ENCODE results near the gene GRHL1. TPM values are rescaled to one million over a fixed set of nuclear protein-coding genes. Genes with fewer than 3 reads are reported as not detected.

The GRHL1 gene
- total and polyA plus RNA-seq, 2 of the 8 experiments (the other 6 are each of a cell fraction or from before 2014, with no cell fraction given), result 1.3 to 3.6 TPM

DNA sequence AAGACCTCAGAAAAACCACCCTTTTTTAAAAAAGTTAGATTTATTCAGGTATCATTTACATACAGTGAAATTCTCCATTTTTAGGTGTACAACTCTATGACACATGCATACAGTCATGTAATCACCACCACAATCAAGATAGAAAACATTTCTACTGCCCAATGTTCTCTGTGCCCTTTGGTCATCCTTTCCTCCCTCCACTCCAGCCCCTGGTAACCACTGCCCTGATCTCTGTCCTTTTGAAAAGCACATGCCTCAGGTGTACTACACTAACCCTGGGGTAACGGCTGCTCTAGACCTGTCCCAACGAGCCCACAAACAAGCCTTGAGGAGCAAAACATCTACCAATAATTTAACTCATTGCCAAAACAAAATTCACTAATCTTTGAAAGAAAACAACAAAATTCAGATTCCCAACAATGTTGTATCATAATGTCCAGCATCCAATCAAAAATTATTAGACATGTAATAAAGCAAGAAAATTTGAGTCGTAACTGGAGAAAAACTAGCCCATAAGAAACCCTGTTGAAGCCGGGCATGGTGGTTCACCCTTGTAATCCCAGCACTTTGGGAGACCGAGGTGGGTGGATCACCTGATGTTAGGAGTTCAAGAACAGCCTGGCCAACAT lies 65.9 kb downstream of the GRHL1 start (continued):
- TF ChIP-seq, protein P1, sequence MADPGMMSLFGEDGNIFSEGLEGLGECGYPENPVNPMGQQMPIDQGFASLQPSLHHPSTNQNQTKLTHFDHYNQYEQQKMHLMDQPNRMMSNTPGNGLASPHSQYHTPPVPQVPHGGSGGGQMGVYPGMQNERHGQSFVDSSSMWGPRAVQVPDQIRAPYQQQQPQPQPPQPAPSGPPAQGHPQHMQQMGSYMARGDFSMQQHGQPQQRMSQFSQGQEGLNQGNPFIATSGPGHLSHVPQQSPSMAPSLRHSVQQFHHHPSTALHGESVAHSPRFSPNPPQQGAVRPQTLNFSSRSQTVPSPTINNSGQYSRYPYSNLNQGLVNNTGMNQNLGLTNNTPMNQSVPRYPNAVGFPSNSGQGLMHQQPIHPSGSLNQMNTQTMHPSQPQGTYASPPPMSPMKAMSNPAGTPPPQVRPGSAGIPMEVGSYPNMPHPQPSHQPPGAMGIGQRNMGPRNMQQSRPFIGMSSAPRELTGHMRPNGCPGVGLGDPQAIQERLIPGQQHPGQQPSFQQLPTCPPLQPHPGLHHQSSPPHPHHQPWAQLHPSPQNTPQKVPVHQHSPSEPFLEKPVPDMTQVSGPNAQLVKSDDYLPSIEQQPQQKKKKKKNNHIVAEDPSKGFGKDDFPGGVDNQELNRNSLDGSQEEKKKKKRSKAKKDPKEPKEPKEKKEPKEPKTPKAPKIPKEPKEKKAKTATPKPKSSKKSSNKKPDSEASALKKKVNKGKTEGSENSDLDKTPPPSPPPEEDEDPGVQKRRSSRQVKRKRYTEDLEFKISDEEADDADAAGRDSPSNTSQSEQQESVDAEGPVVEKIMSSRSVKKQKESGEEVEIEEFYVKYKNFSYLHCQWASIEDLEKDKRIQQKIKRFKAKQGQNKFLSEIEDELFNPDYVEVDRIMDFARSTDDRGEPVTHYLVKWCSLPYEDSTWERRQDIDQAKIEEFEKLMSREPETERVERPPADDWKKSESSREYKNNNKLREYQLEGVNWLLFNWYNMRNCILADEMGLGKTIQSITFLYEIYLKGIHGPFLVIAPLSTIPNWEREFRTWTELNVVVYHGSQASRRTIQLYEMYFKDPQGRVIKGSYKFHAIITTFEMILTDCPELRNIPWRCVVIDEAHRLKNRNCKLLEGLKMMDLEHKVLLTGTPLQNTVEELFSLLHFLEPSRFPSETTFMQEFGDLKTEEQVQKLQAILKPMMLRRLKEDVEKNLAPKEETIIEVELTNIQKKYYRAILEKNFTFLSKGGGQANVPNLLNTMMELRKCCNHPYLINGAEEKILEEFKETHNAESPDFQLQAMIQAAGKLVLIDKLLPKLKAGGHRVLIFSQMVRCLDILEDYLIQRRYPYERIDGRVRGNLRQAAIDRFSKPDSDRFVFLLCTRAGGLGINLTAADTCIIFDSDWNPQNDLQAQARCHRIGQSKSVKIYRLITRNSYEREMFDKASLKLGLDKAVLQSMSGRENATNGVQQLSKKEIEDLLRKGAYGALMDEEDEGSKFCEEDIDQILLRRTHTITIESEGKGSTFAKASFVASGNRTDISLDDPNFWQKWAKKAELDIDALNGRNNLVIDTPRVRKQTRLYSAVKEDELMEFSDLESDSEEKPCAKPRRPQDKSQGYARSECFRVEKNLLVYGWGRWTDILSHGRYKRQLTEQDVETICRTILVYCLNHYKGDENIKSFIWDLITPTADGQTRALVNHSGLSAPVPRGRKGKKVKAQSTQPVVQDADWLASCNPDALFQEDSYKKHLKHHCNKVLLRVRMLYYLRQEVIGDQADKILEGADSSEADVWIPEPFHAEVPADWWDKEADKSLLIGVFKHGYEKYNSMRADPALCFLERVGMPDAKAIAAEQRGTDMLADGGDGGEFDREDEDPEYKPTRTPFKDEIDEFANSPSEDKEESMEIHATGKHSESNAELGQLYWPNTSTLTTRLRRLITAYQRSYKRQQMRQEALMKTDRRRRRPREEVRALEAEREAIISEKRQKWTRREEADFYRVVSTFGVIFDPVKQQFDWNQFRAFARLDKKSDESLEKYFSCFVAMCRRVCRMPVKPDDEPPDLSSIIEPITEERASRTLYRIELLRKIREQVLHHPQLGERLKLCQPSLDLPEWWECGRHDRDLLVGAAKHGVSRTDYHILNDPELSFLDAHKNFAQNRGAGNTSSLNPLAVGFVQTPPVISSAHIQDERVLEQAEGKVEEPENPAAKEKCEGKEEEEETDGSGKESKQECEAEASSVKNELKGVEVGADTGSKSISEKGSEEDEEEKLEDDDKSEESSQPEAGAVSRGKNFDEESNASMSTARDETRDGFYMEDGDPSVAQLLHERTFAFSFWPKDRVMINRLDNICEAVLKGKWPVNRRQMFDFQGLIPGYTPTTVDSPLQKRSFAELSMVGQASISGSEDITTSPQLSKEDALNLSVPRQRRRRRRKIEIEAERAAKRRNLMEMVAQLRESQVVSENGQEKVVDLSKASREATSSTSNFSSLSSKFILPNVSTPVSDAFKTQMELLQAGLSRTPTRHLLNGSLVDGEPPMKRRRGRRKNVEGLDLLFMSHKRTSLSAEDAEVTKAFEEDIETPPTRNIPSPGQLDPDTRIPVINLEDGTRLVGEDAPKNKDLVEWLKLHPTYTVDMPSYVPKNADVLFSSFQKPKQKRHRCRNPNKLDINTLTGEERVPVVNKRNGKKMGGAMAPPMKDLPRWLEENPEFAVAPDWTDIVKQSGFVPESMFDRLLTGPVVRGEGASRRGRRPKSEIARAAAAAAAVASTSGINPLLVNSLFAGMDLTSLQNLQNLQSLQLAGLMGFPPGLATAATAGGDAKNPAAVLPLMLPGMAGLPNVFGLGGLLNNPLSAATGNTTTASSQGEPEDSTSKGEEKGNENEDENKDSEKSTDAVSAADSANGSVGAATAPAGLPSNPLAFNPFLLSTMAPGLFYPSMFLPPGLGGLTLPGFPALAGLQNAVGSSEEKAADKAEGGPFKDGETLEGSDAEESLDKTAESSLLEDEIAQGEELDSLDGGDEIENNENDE (IDR thresholded peaks at IDR 0.05; ENCODE audit: insufficient replicate concordance, low read length), result no peak
- TF ChIP-seq TEAD4 (IDR thresholded peaks at IDR 0.05; ENCODE audit: low read depth, low read length) (no peak), GTF2F1 (IDR thresholded peaks at IDR 0.05; ENCODE audit: borderline replicate concordance, low read depth, low read length) (no peak), BACH1 (IDR thresholded peaks at IDR 0.05; ENCODE audit: low read length) (no peak), POLR2AphosphoS5 (IDR thresholded peaks at IDR 0.05; ENCODE audit: low read depth, low read length) (no peak), JUND (IDR thresholded peaks at IDR 0.05; ENCODE audit: low read length) (no peak), CHD1 (IDR thresholded peaks at IDR 0.05; ENCODE audit: low read depth, low read length) (no peak), CHD2 (IDR thresholded peaks at IDR 0.05; ENCODE audit: low read length) (no peak), EZH2 (IDR thresholded peaks at IDR 0.05; ENCODE audit: low read depth, low read length, severe bottlenecking) (no peak)
- TF ChIP-seq, protein P2, sequence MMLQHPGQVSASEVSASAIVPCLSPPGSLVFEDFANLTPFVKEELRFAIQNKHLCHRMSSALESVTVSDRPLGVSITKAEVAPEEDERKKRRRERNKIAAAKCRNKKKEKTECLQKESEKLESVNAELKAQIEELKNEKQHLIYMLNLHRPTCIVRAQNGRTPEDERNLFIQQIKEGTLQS (IDR thresholded peaks at IDR 0.05; ENCODE audit: insufficient read depth, low read depth, low read length), result no peak

Data from H1 (cell line).